Astrocyte of the cerebellum (primary cell): ENCODE results near the gene CERS6.

ENCODE experiments used
- DNase-seq: peaks from one replicate; pipeline ENCODE4 v3.0.0-alpha.2; 2011; ENCODE audit warnings: low read depth
- H3K4me3 ChIP-seq: 2 replicates; pipeline ENCODE4 v1.5.1; 2011; ENCODE audit warnings: mild to moderate bottlenecking, low read depth, low read length, moderate library complexity
- in situ Hi-C: cut with HindIII; loops from 2 replicates; pipeline ENCODE4 v1.10.0; 2017; ENCODE audit warnings: low sequenced_read_pairs
- TF ChIP-seq, protein P1 (sequence below): IDR thresholded peaks from 2 replicates; pipeline ENCODE4 v1.5.1; 2012; ENCODE audit warnings: low read length, low read depth, moderate library complexity, mild to moderate bottlenecking; ENCODE audit errors: missing control alignments

Gene CERS6

DNA sequence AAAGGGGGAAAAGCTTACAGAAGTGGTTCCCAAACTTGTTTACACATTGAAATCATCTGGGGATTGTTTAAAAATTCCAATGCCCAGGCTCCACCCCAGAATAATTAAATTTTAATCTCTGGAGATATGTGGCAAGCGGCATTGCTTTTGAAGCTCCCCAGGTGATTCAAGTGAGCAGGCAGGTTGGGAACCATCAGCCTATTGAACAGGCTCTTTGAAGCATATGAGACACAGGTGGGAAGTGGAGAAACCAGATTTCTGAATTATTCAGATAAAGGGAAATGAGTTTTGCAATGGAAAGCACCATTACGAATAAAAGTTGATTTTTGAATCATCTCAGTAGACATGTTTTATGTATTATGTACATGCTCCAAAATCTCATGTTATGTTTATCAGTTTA, 288.8 kb downstream of the CERS6 start:
- in situ Hi-C loops = no loop called here
- no peak for DNase-seq
- no peak overlapping the region for H3K4me3 ChIP-seq
- TF ChIP-seq, protein P1, sequence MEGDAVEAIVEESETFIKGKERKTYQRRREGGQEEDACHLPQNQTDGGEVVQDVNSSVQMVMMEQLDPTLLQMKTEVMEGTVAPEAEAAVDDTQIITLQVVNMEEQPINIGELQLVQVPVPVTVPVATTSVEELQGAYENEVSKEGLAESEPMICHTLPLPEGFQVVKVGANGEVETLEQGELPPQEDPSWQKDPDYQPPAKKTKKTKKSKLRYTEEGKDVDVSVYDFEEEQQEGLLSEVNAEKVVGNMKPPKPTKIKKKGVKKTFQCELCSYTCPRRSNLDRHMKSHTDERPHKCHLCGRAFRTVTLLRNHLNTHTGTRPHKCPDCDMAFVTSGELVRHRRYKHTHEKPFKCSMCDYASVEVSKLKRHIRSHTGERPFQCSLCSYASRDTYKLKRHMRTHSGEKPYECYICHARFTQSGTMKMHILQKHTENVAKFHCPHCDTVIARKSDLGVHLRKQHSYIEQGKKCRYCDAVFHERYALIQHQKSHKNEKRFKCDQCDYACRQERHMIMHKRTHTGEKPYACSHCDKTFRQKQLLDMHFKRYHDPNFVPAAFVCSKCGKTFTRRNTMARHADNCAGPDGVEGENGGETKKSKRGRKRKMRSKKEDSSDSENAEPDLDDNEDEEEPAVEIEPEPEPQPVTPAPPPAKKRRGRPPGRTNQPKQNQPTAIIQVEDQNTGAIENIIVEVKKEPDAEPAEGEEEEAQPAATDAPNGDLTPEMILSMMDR = no peak

- in situ Hi-C loops = no loop called here
- DNase-seq = no peak
- TF ChIP-seq, protein P1 = no peak
- no peak overlapping the region for H3K4me3 ChIP-seq
Measured at GRCh38 chr2:168748461-168748860, 292.4 kb downstream of the CERS6 start.

GRCh38 chr2:168749297-168749696, 293.2 kb downstream of the CERS6 start:
- in situ Hi-C loops = no loop called here
- no peak for DNase-seq
- H3K4me3 ChIP-seq = no peak overlapping the region
- TF ChIP-seq, protein P1 = no peak

DNA sequence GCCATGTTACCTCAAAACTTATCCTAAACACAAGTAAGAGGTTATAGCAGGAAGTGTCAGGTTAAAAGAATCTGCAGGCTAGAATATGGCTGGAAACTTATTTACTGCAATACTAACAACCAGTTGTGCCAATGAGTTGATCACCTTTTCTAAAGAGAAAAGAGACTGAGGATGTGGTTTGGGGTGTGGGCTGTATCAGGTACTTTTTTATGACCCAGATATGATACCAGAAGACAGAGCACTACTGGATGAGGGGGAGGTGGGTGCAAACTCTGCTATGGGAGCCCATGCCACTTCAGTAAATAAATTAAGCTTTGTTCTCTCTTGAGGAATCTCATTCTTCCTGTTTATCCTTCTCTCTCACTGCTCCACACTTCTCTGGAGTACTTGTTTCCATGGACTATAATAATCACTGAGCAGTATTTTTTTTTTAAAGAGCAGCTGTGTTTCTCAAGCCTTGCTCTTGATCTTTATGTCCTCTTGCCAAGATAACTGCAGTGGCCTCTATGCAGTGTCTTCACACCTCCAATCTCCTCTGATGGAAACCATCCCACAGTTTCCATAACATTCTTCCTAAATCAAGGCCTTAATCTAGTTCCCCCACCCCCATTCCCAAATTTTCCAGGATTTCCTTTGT, 295.1 kb downstream of the CERS6 start:
- TF ChIP-seq, protein P1 = no peak
- no peak overlapping the region for H3K4me3 ChIP-seq
- no peak for DNase-seq
- in situ Hi-C loops = no loop called here

DNA sequence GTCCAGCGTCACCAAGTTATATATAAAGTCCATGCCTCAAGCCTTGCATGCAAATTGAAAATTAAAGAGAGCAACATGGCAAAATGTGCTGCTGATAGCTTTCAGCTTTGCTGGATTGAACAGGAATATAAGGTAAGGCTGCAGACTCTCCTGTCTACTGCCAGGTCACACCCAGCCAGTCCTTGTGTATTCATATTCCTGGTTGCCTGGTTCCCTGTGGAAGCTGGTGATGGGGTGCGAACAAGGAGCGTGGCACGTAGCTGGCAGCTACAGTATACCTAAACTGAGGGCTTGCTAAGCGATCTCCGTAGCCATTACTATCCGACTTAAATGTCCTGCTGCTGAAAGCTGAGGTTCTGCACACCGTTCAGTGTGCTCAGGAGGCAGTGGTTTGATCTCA, 296.3 kb downstream of the CERS6 start:
- no peak for DNase-seq
- in situ Hi-C loops = no loop called here
- TF ChIP-seq, protein P1 = no peak
- H3K4me3 ChIP-seq = no peak overlapping the region

- in situ Hi-C loops = no loop called here
- DNase-seq = no peak
- TF ChIP-seq, protein P1 = no peak
- no peak overlapping the region for H3K4me3 ChIP-seq
Measured at GRCh38 chr2:168753765-168754329, 297.8 kb downstream of the CERS6 start.
